Measurements from ENCODE around the gene ITIH5. TPM values are rescaled to one million over a fixed set of nuclear protein-coding genes. Genes with fewer than 3 reads are reported as not detected.

The ITIH5 gene
- total RNA-seq, 6 experiments from 2014 or later = not detected

DNA sequence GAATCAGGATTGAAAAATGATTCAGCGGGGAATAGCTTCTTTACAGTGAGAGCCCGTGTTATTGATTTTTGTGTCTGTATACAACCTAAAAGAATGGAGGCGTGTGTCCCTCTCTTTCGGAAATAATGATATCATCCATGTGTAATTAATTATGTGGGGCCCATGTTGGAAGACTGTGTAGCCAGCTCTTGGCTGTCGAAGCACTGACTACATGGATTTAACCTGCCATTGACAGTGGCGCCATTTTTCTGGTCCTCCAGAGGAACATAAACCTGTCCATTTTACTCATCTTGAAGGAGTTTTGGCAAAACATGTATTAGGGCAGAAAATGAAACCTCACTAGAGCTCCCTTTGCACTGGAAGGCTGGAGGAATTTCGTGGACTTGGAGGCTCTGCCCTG is 119.6 kb downstream of the ITIH5 start:
- Mint-ChIP-seq H3K9me3 (peaks cover 47% of the 10 kb centered on the region), H3K4me1 (ENCODE audit: low read depth) (no peaks in the 10 kb centered on the region), H3K27me3 (ENCODE audit: insufficient read depth) (no peaks in the 10 kb centered on the region; the same call in 1 of the 2 replicates), H3K27ac (no peak overlapping the region), H3K4me3 (no peak overlapping the region), H3K36me3 (ENCODE audit: low read depth) (no peaks in the 10 kb centered on the region)
- TF ChIP-seq, protein P1, sequence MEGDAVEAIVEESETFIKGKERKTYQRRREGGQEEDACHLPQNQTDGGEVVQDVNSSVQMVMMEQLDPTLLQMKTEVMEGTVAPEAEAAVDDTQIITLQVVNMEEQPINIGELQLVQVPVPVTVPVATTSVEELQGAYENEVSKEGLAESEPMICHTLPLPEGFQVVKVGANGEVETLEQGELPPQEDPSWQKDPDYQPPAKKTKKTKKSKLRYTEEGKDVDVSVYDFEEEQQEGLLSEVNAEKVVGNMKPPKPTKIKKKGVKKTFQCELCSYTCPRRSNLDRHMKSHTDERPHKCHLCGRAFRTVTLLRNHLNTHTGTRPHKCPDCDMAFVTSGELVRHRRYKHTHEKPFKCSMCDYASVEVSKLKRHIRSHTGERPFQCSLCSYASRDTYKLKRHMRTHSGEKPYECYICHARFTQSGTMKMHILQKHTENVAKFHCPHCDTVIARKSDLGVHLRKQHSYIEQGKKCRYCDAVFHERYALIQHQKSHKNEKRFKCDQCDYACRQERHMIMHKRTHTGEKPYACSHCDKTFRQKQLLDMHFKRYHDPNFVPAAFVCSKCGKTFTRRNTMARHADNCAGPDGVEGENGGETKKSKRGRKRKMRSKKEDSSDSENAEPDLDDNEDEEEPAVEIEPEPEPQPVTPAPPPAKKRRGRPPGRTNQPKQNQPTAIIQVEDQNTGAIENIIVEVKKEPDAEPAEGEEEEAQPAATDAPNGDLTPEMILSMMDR (IDR thresholded peaks at IDR 0.05) = no peak
- DNase-seq = no peak

DNA sequence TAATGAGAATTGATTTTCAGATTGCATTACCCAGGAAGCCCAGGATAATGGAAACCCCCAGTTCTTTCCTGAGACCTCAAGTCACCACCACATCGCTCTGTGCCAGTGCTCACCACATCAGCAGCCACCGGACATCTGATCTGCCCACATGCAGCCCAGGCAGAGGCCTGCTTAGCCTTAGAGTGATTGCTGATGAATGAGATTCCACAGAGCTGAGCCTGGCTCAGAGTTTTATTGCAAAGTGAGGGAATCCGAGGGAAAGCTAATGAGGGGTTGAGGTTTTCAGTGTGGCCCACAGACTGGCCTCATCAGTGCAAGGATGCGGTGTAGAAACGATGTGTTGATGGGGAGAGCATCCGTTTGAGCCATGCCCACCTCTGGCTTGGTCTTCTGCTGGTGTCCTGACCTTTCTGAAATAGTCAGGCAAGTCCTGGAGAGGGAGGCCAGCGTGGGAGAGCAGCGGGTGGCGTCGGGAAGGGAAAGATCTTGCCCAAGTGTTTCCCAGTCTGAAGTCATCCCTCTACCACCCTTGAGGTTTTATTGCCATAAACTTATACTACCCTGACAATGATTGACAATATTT is 120.3 kb downstream of the ITIH5 start:
- TF ChIP-seq, protein P1 (IDR thresholded peaks at IDR 0.05) = no peak
- Mint-ChIP-seq H3K9me3 (peaks cover 44% of the 10 kb centered on the region), H3K4me3 (no peak overlapping the region), H3K4me1 (ENCODE audit: low read depth) (no peaks in the 10 kb centered on the region), H3K27ac (no peak overlapping the region), H3K27me3 (ENCODE audit: insufficient read depth) (no peaks in the 10 kb centered on the region; the same call in 1 of the 2 replicates), H3K36me3 (ENCODE audit: low read depth) (no peaks in the 10 kb centered on the region)
- DNase-seq = no peak

DNA sequence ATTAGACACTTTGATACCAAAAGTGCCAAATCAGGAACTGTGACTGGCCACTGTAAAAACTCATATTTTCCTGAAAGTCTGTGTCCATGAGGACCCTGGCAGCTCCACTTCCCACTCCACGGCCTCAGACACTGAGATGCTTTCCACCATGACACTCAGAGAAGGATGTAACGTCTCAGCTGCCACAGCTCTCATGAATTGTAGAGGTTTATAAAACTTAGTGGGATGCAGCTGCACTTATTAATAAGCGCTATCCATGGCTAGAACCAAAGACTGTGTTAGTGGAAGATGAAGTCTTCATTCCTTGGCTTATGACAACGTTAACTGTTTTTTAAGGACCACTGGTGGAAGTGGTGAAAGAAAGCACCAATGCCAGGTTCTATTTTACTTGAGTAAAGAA is 121.0 kb downstream of the ITIH5 start:
- H3K4me1 Mint-ChIP-seq (ENCODE audit: low read depth) = no peaks in the 10 kb centered on the region

DNA sequence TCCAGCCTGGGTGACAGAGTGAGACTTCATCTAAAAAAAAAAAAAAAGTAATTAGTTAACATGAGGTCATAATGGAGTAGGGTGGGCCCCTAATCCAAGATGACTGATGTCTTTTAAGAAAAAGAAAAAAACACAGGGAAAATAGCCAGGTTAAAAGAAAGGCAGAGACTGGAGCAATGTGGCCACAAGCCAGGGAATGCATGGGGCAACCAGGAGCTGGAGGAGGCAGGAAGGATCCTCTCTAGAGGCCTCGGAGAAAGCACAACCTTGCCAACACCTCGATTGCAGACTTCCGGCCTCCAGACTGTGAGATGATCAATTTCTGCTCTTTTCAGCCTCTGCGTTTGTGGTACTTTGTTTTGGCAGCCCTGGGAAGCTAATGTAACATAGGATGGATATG is 121.5 kb downstream of the ITIH5 start:
- Mint-ChIP-seq H3K4me3 (no peak overlapping the region), H3K36me3 (ENCODE audit: low read depth) (no peaks in the 10 kb centered on the region), H3K27me3 (ENCODE audit: insufficient read depth) (no peaks in the 10 kb centered on the region; the same call in 1 of the 2 replicates)

More for the DNA sequence above, 121.0 kb downstream of the ITIH5 start:
- TF ChIP-seq, protein P1 (IDR thresholded peaks at IDR 0.05) = no peak
- no peak for DNase-seq
- no peaks in the 10 kb centered on the region for H3K36me3 Mint-ChIP-seq (ENCODE audit: low read depth)
- peaks cover 44% of the 10 kb centered on the region for H3K9me3 Mint-ChIP-seq
- no peaks in the 10 kb centered on the region; the same call in 1 of the 2 replicates for H3K27me3 Mint-ChIP-seq (ENCODE audit: insufficient read depth)
- H3K4me3 Mint-ChIP-seq = no peak overlapping the region
- no peak overlapping the region for H3K27ac Mint-ChIP-seq

DNA sequence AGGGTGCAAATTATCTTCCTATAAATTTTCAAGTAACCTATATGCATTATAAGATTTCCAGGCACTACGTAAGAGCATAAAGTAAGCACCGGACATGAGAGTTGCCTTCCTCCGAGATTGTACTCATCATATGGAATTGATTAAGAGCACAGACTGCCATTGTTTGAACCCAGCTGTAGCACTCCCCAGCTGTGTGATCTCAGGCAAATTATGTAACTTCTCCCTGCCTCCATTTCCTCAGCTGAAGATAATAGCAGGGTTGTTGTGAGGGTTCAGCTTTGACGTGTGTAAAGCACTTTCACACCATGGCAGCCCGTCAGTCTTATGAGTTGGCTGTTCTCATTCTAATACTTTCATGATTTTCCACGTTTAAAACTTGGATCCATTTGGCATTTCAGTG is 122.6 kb downstream of the ITIH5 start:
- DNase-seq = no peak
- Mint-ChIP-seq H3K27me3 (ENCODE audit: insufficient read depth) (no peaks in the 10 kb centered on the region; the same call in 1 of the 2 replicates), H3K4me1 (ENCODE audit: low read depth) (no peaks in the 10 kb centered on the region), H3K27ac (no peak overlapping the region), H3K9me3 (peaks cover 47% of the 10 kb centered on the region), H3K36me3 (ENCODE audit: low read depth) (no peaks in the 10 kb centered on the region), H3K4me3 (no peak overlapping the region)
- TF ChIP-seq, protein P1 (IDR thresholded peaks at IDR 0.05) = no peak

More for the DNA sequence above, 121.5 kb downstream of the ITIH5 start:
- no peaks in the 10 kb centered on the region for H3K4me1 Mint-ChIP-seq (ENCODE audit: low read depth)
- no peak overlapping the region for H3K27ac Mint-ChIP-seq
- peaks cover 44% of the 10 kb centered on the region for H3K9me3 Mint-ChIP-seq
- TF ChIP-seq, protein P1 (IDR thresholded peaks at IDR 0.05) = no peak
- no peak for DNase-seq
